AG04449 (cell line): ENCODE data around the gene TCHHL1.

Source experiments
- CTCF ChIA-PET: fragments of 350-600 bp; formaldehyde crosslinking; extraction: SDS; loops from one replicate; lab custom pipeline; 2021; ENCODE audit warnings: antibody characterized with exemption; lab: Yijun Ruan, JAX
- POLR2A ChIA-PET: fragments of 400-600, 350-600 bp; formaldehyde crosslinking; extraction: SDS; loops from one replicate; lab custom pipeline; 2020; ENCODE audit warnings: antibody characterized with exemption, inconsistent platforms; lab: Yijun Ruan, JAX
- DNase-seq: peaks from one replicate; pipeline ENCODE4 v3.0.0-alpha.2; 2010; ENCODE audit warnings: low read depth, low spot score
- H3K4me3 ChIP-seq: 2 replicates; pipeline ENCODE4 v1.5.1; 2011; ENCODE audit warnings: low read depth, mild to moderate bottlenecking, control low read depth, low read length
- CTCF ChIP-seq: IDR thresholded peaks from one replicate; pipeline ENCODE4 v1.5.1; 2011; ENCODE audit warnings: mild to moderate bottlenecking, moderate library complexity, low read length, control low read depth, inconsistent platforms; ENCODE audit not compliant: insufficient read depth; ENCODE audit errors: missing control alignments

The TCHHL1 gene

DNA sequence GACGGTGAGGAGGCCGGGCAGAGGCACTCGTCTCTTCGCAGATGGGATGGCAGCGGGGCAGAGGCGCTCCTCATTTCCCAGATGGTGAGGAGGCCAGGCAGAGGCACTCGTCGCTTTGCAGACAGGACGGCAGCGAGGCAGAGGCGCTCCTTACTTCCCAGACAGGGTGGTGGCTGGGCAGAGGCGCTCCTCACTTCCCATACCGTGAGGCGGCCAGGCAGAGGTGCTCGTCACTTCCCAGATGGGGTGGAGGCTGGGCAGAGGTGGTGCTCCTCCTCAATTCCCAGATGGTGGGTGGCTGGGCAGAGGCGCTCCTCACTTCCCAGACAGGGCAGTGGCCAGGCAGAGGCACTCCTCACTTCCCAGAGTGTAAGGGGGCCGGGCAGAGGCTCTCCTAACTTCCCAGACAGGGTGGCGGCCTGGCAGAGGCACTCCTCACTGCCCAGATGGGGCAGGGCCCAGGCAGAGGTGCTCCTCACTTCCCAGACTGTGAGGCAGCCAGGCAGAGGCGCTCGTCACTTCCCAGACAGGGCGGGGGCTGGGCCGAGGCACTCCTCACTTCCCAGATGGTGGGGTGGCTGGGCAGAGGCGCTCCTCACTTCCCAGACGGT is 9.9 kb downstream of the TCHHL1 start:
- no peak for TF ChIP-seq CTCF
- H3K4me3 ChIP-seq = no peak overlapping the region
- POLR2A ChIA-PET = no interaction called here
- DNase-seq = no peak
- CTCF ChIA-PET = no interaction called here

GRCh38 chr1:152072311-152072710 is 16.6 kb downstream of the TCHHL1 start:
- ChIA-PET CTCF (interaction anchor here (1.7 kb wide), 1 partner anchor 19 kb away, joined by 6 read pairs; no protein-coding TSS in a partner anchor), POLR2A (no interaction called here)
- no peak for TF ChIP-seq CTCF

DNA sequence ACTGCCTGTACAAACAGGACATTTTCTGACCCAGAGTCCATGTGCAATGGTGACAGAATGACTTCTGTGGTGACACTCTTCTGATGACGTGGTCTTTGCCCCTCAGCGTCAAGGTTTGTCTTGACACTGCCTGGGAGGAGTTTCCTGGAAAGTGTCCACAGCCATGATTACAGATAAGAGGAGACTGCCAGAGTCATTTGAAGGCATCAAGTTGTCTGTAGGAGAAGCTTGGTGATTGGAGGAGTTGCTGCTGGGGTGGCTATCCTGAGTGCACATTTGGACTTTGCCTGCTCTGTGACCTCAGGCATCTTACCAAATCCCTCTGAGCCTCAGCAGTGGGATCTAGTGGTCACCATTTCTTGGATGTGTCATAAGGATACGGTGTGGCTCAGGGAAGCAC is 17.7 kb downstream of the TCHHL1 start:
- DNase-seq = no peak
- POLR2A ChIA-PET = no interaction called here

More at GRCh38 chr1:152072311-152072710, 16.6 kb downstream of the TCHHL1 start:
- H3K4me3 ChIP-seq = no peak overlapping the region
- no peak for DNase-seq

GRCh38 chr1:152067929-152068328 is 20.9 kb downstream of the TCHHL1 start:
- CTCF ChIA-PET = interaction anchor here (0.9 to 2.1 kb wide), 4 partner anchors 15 to 392 kb away, joined by 3 to 6 read pairs (median 5); no protein-coding TSS in a partner anchor
- no peak for DNase-seq
- H3K4me3 ChIP-seq = no peak overlapping the region
- no peak for TF ChIP-seq CTCF
- POLR2A ChIA-PET = no interaction called here

More for the DNA sequence above, 17.7 kb downstream of the TCHHL1 start:
- CTCF ChIA-PET = no interaction called here
- no peak for TF ChIP-seq CTCF
- H3K4me3 ChIP-seq = no peak overlapping the region

- no peak overlapping the region for H3K4me3 ChIP-seq
- DNase-seq = no peak
- ChIA-PET CTCF (interaction anchor here (2.1 kb wide), 1 partner anchor 14 kb away, joined by 6 read pairs; no protein-coding TSS in a partner anchor), POLR2A (no interaction called here)
- no peak for TF ChIP-seq CTCF
Measured at GRCh38 chr1:152067150-152067549, 21.7 kb downstream of the TCHHL1 start.

- no peak for DNase-seq
- TF ChIP-seq CTCF = no peak
- POLR2A ChIA-PET = no interaction called here
- H3K4me3 ChIP-seq = no peak overlapping the region
- CTCF ChIA-PET = interaction anchor here (0.7 kb wide), 1 partner anchor 9 kb away, joined by 5 read pairs; no protein-coding TSS in a partner anchor
Measured at GRCh38 chr1:152061952-152062351, 26.9 kb downstream of the TCHHL1 start.
